ENCODE measurements around the gene CARD19.

GRCh38 chr9:93136011-93136440 lies 40.0 kb downstream of the CARD19 start:
- TF ChIP-seq, protein P1, sequence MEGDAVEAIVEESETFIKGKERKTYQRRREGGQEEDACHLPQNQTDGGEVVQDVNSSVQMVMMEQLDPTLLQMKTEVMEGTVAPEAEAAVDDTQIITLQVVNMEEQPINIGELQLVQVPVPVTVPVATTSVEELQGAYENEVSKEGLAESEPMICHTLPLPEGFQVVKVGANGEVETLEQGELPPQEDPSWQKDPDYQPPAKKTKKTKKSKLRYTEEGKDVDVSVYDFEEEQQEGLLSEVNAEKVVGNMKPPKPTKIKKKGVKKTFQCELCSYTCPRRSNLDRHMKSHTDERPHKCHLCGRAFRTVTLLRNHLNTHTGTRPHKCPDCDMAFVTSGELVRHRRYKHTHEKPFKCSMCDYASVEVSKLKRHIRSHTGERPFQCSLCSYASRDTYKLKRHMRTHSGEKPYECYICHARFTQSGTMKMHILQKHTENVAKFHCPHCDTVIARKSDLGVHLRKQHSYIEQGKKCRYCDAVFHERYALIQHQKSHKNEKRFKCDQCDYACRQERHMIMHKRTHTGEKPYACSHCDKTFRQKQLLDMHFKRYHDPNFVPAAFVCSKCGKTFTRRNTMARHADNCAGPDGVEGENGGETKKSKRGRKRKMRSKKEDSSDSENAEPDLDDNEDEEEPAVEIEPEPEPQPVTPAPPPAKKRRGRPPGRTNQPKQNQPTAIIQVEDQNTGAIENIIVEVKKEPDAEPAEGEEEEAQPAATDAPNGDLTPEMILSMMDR (IDR thresholded peaks at IDR 0.05; ENCODE audit: low read depth, low read length, poor library complexity, severe bottlenecking), result no peak
- TF ChIP-seq EZH2phosphoT487 (IDR thresholded peaks at IDR 0.05; ENCODE audit: borderline replicate concordance, low read length), result no peak

All from DOHH2 (cell line).